Heart left ventricle (tissue), 16 donors: ENCODE data around the gene ZNF565. TPM values are rescaled to one million over a fixed set of nuclear protein-coding genes. Genes with fewer than 3 reads are reported as not detected.

Source experiments
- ATAC-seq, 4 donors: fragments of 200-7000 bp; cut with Tn5 transposase; one replicate each; pipeline ENCODE4 v1.9.1; 2020 to 2022; ENCODE audit warnings: moderate library complexity in 4 of 4, mild to moderate bottlenecking in 3 of 4, moderate number of reproducible peaks in 1 of 4
- DNase-seq, 5 donors: peaks; one replicate each; pipeline ENCODE4 v3.0.0-alpha.2; 2020
- H3K27ac ChIP-seq, 12 donors: fragments of 200-600 bp; sonication (generic) in 4 of 12; one replicate each; pipeline versions ENCODE4 v1.5.0 to v1.8.0; 2016 to 2022; ENCODE audit warnings: mild to moderate bottlenecking in 2 of 12
- H3K27me3 ChIP-seq, 9 donors: fragments of 200-600 bp; sonication (generic) in 2 of 9; one replicate each; pipeline versions ENCODE4 v1.5.1 to v1.8.0; 2016 to 2022; ENCODE audit warnings: mild to moderate bottlenecking in 3 of 9
- H3K36me3 ChIP-seq, 9 donors: fragments of 200-600 bp; sonication (generic) in 2 of 9; one replicate each; pipeline versions ENCODE4 v1.5.0 to v1.8.0; 2018 to 2022; ENCODE audit warnings: mild to moderate bottlenecking in 2 of 9
- H3K4me1 ChIP-seq, 12 donors: fragments of 200-600 bp; sonication (generic) in 4 of 12; one replicate each; pipeline versions ENCODE4 v1.5.0 to v1.8.0; 2016 to 2022; ENCODE audit warnings: mild to moderate bottlenecking in 3 of 12
- H3K4me3 ChIP-seq, 12 donors: fragments of 200-600 bp; sonication (generic) in 4 of 12; one replicate each; pipeline versions ENCODE4 v1.5.0 to v1.8.0; 2017 to 2022; ENCODE audit warnings: mild to moderate bottlenecking in 9 of 12, moderate library complexity in 4 of 12
- H3K9me3 ChIP-seq, 12 donors: fragments of 200-600 bp; sonication (generic) in 4 of 12; one replicate each; pipeline versions ENCODE4 v1.5.0 to v1.8.0; 2016 to 2022; ENCODE audit warnings: mild to moderate bottlenecking in 1 of 12
- CTCF ChIP-seq, 12 donors: fragments of 200-600 bp; sonication (generic) in 4 of 12; IDR thresholded peaks; one replicate each; pipeline versions ENCODE4 v1.5.0 to v1.8.0; 2018 to 2022; ENCODE audit warnings: antibody characterized with exemption in 12 of 12, mild to moderate bottlenecking in 5 of 12
- POLR2A ChIP-seq, 2 donors: fragments of 450-650 bp; IDR thresholded peaks; one replicate each; pipeline ENCODE4 v1.6.1; 2017; ENCODE audit warnings: antibody characterized with exemption in 2 of 2, mild to moderate bottlenecking in 2 of 2, moderate library complexity in 2 of 2
- WGBS, 4 donors: extraction: QIAGEN DNeasy Blood & Tissue Kit in 2 of 4; methylation state at CpG; one replicate each; pipeline versions ENCODE4 v1.1.5 to v1.1.7; 2013 to 2018; 5-methylcytosine and 5-hydroxymethylcytosine counted together
- intact Hi-C, 10 donors: fragments of 100-400 bp; cut with DNase I; formaldehyde crosslinking; loops; one replicate each; pipeline versions ENCODE4 v1.11.1 to v1.14.2; 2022
- polyA plus RNA-seq, 2 donors: library from polyadenylated mRNA; stranded (reverse); fragments of 200-250 nt; gene quantifications; one replicate each; pipeline ENCODE4 v1.2.3, GENCODE V29; 2013
- total RNA-seq, 9 donors: library from RNA; depleted of rRNA in 2 of 9; stranded (reverse); fragments of >200 nt in 2 of 9; fragmentation: NEBNext Ultra II Directional in 3 of 9; extraction: Animal tissue kit (Norgen Biotek cat#: 25700) in 3 of 9; gene quantifications; one replicate each; pipeline versions ENCODE4 v1.1.0 to v1.2.4, GENCODE V29; 2016 to 2023
- donor health status: ischemic (EF 13 %, LVEDD 7.1; RV severe dilation, severe dysfunction).
- donor health status: healthy with polysubstance abuse.
- donor health status: DM: no; HTN: yes; CAD: no.
- donor health status: DM: no; HTN: no; CAD: no.
- donor health status: ischemic (EF 25% LVEDD 6.9; RV normal size, moderate dysfunction).
- donor health status: ischemic (EF 25% LVEDD 5.7; RV mildly dilated, moderate dysfunction).
- donor health status: healthy.
- donor health status: DM: yes; HTN: yes; CAD: no.
- donor health status: ischemic (EF 35%, LVEDD 5.7; RV mildly dilated, moderate dysfunction).
- donor health status: nonischemic (EF 11% LVEDD 7.7; RV severe dilation, severe dysfunction).
- donor health status: DM: yes; HTN: yes; CAD: no.
- donor health status: PGD.
- donor health status: ischemic (EF 29% LVEDD 5.4; RV normal size, mild dysfunction).
- donor health status: nonischemic (EF 23%, LVEDD 6.1; RV moderate dilation, normal function).

The ZNF565 gene
- total and polyA plus RNA-seq, 11 donors = 2.3 to 4.3 (median 3.0) TPM

DNA sequence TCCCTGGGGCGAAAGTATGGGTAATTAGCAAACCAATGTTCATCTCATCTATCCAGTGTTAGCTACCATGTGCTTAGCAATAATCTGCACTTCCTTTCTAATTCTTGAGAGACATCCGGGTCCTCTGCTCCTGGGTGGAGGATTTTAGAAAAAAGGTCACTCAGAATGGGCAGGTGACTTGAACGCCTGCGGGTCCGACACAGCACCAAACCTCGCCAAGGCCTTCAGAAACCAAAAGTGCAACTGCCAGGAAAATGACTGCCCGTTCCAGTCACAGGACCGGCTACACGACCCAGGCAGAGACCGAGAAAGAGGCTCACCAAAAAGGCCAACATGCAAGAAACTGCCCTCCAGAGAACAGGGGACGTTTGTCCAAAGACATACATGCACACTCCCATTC is 40.4 kb upstream of the ZNF565 start:
- Histone ChIP-seq H3K27ac (no peak overlapping the region), H3K9me3 (peaks cover 0 to 7% (median 0%) of the 10 kb centered on the region in 12 donors), H3K36me3 (no peaks in the 10 kb centered on the region), H3K27me3 (no peaks in the 10 kb centered on the region), H3K4me3 (no peak overlapping the region), H3K4me1 (peaks cover 0 to 10% (median 0%) of the 10 kb centered on the region in 12 donors)
- intact Hi-C loops = no loop called here
- ATAC-seq (no peak), DNase-seq (no peak)
- WGBS, 4 donors = 84 to 97% (median 91%) methylated on average over 11 of the region's 11 CpGs
- TF ChIP-seq CTCF (IDR thresholded peaks at IDR 0.05) = no peak
- no peak for TF ChIP-seq POLR2A (IDR thresholded peaks at IDR 0.05)

DNA sequence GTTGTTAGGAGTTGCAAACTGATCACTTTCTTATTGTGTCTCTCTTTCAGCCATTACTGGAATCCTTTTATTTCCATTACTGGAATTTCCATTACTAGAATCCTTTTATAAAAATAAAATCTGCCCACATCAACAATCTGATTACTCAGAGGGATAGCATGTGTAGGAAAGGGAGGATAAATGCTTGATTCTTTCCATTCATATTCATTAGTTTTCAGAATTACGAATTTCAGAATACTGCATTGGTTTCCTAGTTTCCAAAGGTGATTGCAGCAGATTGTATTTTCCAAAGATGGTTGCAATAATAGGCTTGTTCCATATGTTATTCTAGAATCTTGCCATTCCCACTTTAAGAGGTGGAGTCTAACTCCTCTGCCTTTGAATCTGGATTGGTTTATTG is 37.6 kb upstream of the ZNF565 start:
- intact Hi-C loops = no loop called here
- WGBS, 4 donors = 80 to 82% (median 81%) methylated on average over 1 of the region's 1 CpG
- H3K9me3 ChIP-seq = peaks cover 0 to 7% (median 0%) of the 10 kb centered on the region in 12 donors

DNA sequence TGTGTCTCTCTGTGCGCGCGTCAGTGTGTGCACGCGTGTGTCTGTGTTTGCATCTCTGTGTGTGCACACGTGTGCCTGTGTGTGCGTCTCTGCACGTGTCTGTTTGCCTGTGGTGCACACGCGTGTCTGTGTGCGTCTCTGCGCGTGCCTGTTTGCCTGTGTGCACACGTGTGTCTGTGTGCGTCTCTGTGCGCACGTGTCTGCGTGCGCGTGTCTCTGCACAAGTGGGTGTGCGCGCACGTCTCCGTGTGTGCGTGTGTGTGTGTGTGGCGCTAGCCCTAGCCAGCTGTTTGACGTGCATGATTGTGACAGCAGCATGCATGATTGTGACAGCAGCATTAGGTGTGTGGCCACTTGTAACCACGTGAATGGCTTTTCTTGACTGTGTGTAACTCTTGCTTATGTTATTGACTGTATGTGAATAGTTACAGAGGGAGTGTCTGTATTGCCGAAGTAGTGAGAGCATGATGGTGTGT is 31.6 kb upstream of the ZNF565 start:
- peaks cover 0 to 8% (median 0%) of the 10 kb centered on the region in 9 donors for H3K27me3 ChIP-seq
- intact Hi-C loops = no loop called here
- H3K4me3 ChIP-seq = peak overlapping the region; percentile 7 to 65 (median 48)
- 22 to 36% (median 30%) methylated on average over 24 to 29 of the region's 29 CpGs for WGBS, 4 donors
- no peaks in the 10 kb centered on the region for H3K36me3 ChIP-seq
- TF ChIP-seq CTCF (IDR thresholded peaks at IDR 0.05) (no peak), POLR2A (IDR thresholded peaks at IDR 0.05) (no peak)
- DNase-seq (no peak), ATAC-seq (peak in 2 of 4 donors; percentile 17 to 43)
- H3K9me3 ChIP-seq = peaks cover 0 to 22% (median 0%) of the 10 kb centered on the region in 12 donors
- peaks cover 0 to 14% (median 3%) of the 10 kb centered on the region in 12 donors for H3K4me1 ChIP-seq
- no peak overlapping the region for H3K27ac ChIP-seq

More for the DNA sequence above, 37.6 kb upstream of the ZNF565 start:
- H3K27me3 ChIP-seq = no peaks in the 10 kb centered on the region
- no peak for ATAC-seq
- H3K36me3 ChIP-seq = no peaks in the 10 kb centered on the region
- TF ChIP-seq POLR2A (IDR thresholded peaks at IDR 0.05) = no peak
- TF ChIP-seq CTCF (IDR thresholded peaks at IDR 0.05) = no peak
- DNase-seq = no peak
- peaks cover 0 to 3% (median 0%) of the 10 kb centered on the region in 12 donors for H3K4me1 ChIP-seq
- no peak overlapping the region for H3K27ac ChIP-seq
- H3K4me3 ChIP-seq = no peak overlapping the region

GRCh38 chr19:36245210-36246005 is 30.9 kb upstream of the ZNF565 start:
- 2 to 3% (median 2%) methylated on average over 24 to 63 of the region's 63 CpGs for WGBS, 4 donors
- no peak for DNase-seq
- H3K27ac ChIP-seq = no peak overlapping the region
- peak overlapping the region; percentile 7 to 65 (median 48) for H3K4me3 ChIP-seq
- H3K4me1 ChIP-seq = peaks cover 0 to 14% (median 3%) of the 10 kb centered on the region in 12 donors
- H3K36me3 ChIP-seq = peaks cover 0 to under 1% (median 0%) of the 10 kb centered on the region in 9 donors
- TF ChIP-seq POLR2A (IDR thresholded peaks at IDR 0.05) (no peak), CTCF (IDR thresholded peaks at IDR 0.05) (no peak)
- intact Hi-C loops = no loop called here
- peak; percentile 26 to 69 (median 62) for ATAC-seq
- H3K9me3 ChIP-seq = peaks cover 0 to 29% (median 0%) of the 10 kb centered on the region in 12 donors
- H3K27me3 ChIP-seq = peaks cover 0 to 8% (median 0%) of the 10 kb centered on the region in 9 donors
